Uterus (tissue), 2 donors: ENCODE results near the gene OSBPL8.

ENCODE experiments used
- CTCF ChIP-seq, 4 experiments: fragments of 200-600 bp in 2 of 4; fragments of 450-650 bp in 2 of 4; sonication (generic) in 2 of 4; IDR thresholded peaks; one replicate each; pipeline ENCODE4 v1.5.1; 2016 to 2019; ENCODE audit warnings: antibody characterized with exemption in 4 of 4, mild to moderate bottlenecking in 2 of 4, moderate library complexity in 1 of 4
- POLR2A ChIP-seq, 2 donors: fragments of 450-650 bp; IDR thresholded peaks; one replicate each; pipeline ENCODE4 v1.6.1; 2016; ENCODE audit warnings: antibody characterized with exemption in 2 of 2, mild to moderate bottlenecking in 1 of 2, moderate library complexity in 1 of 2

GRCh38 chr12:76588881-76589565, 29.5 kb upstream of the OSBPL8 start:
- TF ChIP-seq CTCF (IDR thresholded peaks at IDR 0.05) (no peak), POLR2A (IDR thresholded peaks at IDR 0.05) (no peak)
